BLaER1 (cell line): ENCODE measurements around the gene SLC17A3.

Experiments
- H3K27ac ChIP-seq: shearing (Covaris generic); formaldehyde crosslinking; 2 replicates; pipeline ENCODE4 v1.8.1; 2022
- H3K27me3 ChIP-seq: shearing (Covaris generic); formaldehyde crosslinking; 2 replicates; pipeline ENCODE4 v1.8.1; 2022
- H3K36me3 ChIP-seq: shearing (Covaris generic); formaldehyde crosslinking; 2 replicates; pipeline ENCODE4 v1.8.1; 2022
- H3K4me1 ChIP-seq: shearing (Covaris generic); formaldehyde crosslinking; 2 replicates; pipeline ENCODE4 v1.8.1; 2022
- H3K4me2 ChIP-seq: shearing (Covaris generic); formaldehyde crosslinking; 2 replicates; pipeline ENCODE4 v1.8.1; 2022
- H3K4me3 ChIP-seq: shearing (Covaris generic); formaldehyde crosslinking; 2 replicates; pipeline ENCODE4 v1.8.1; 2022
- H3K9ac ChIP-seq: shearing (Covaris generic); formaldehyde crosslinking; 2 replicates; pipeline ENCODE4 v1.8.1; 2022
- H3K9me3 ChIP-seq: shearing (Covaris generic); formaldehyde crosslinking; 2 replicates; pipeline ENCODE4 v1.8.1; 2022
- H4K20me1 ChIP-seq: shearing (Covaris generic); formaldehyde crosslinking; 2 replicates; pipeline ENCODE4 v1.8.1; 2022
- Cebpa-rat ChIP-seq: shearing (Covaris generic); IDR thresholded peaks from 2 replicates; pipeline ENCODE4 v1.8.1; 2022

Gene SLC17A3

GRCh38 chr6:25892877-25893276 is 18.8 kb upstream of the SLC17A3 start:
- Histone ChIP-seq H3K9ac (no peak overlapping the region), H3K27me3 (no peaks in the 10 kb centered on the region), H3K4me1 (no peaks in the 10 kb centered on the region), H3K36me3 (no peaks in the 10 kb centered on the region), H4K20me1 (no peaks in the 10 kb centered on the region), H3K4me2 (no peak overlapping the region), H3K27ac (no peak overlapping the region), H3K4me3 (no peak overlapping the region), H3K9me3 (no peaks in the 10 kb centered on the region)
- no peak for TF ChIP-seq Cebpa-rat

- no peaks in the 10 kb centered on the region for H3K4me1 ChIP-seq
- no peak overlapping the region for H3K4me2 ChIP-seq
- H3K36me3 ChIP-seq = no peaks in the 10 kb centered on the region
- H4K20me1 ChIP-seq = no peaks in the 10 kb centered on the region
- peaks cover 5% of the 10 kb centered on the region; the same call in 1 of the 2 replicates for H3K9me3 ChIP-seq
- no peak overlapping the region for H3K27ac ChIP-seq
- H3K4me3 ChIP-seq = no peak overlapping the region
- H3K9ac ChIP-seq = no peak overlapping the region
- TF ChIP-seq Cebpa-rat = no peak
- no peaks in the 10 kb centered on the region for H3K27me3 ChIP-seq
Observed at GRCh38 chr6:25889877-25890853, 16.1 kb upstream of the SLC17A3 start.

GRCh38 chr6:25888626-25889025 is 14.6 kb upstream of the SLC17A3 start:
- H3K9me3 ChIP-seq = peaks cover 5% of the 10 kb centered on the region; the same call in 1 of the 2 replicates
- H3K27ac ChIP-seq = no peak overlapping the region
- TF ChIP-seq Cebpa-rat = no peak
- H3K9ac ChIP-seq = no peak overlapping the region
- H3K4me2 ChIP-seq = no peak overlapping the region
- H3K4me1 ChIP-seq = no peaks in the 10 kb centered on the region
- no peaks in the 10 kb centered on the region for H3K36me3 ChIP-seq
- H4K20me1 ChIP-seq = no peaks in the 10 kb centered on the region
- no peak overlapping the region for H3K4me3 ChIP-seq
- no peaks in the 10 kb centered on the region for H3K27me3 ChIP-seq

GRCh38 chr6:25886066-25886465 is 12.0 kb upstream of the SLC17A3 start:
- no peaks in the 10 kb centered on the region for H3K27me3 ChIP-seq
- H3K4me2 ChIP-seq = no peak overlapping the region
- H3K27ac ChIP-seq = no peak overlapping the region
- no peak for TF ChIP-seq Cebpa-rat
- no peaks in the 10 kb centered on the region for H4K20me1 ChIP-seq
- H3K9me3 ChIP-seq = peaks cover 9% of the 10 kb centered on the region
- no peak overlapping the region for H3K9ac ChIP-seq
- no peak overlapping the region for H3K4me3 ChIP-seq
- no peaks in the 10 kb centered on the region for H3K36me3 ChIP-seq
- H3K4me1 ChIP-seq = no peaks in the 10 kb centered on the region

GRCh38 chr6:25883991-25884390 is 9.9 kb upstream of the SLC17A3 start:
- TF ChIP-seq Cebpa-rat = no peak

GRCh38 chr6:25883536-25883935 is 9.5 kb upstream of the SLC17A3 start:
- H3K4me2 ChIP-seq = no peak overlapping the region
- peaks cover 9% of the 10 kb centered on the region for H3K9me3 ChIP-seq
- no peak overlapping the region for H3K27ac ChIP-seq

More at GRCh38 chr6:25883991-25884390, 9.9 kb upstream of the SLC17A3 start:
- no peak overlapping the region for H3K9ac ChIP-seq
- peaks cover 9% of the 10 kb centered on the region for H3K9me3 ChIP-seq
- H3K4me3 ChIP-seq = no peak overlapping the region
- H3K27me3 ChIP-seq = no peaks in the 10 kb centered on the region
- no peaks in the 10 kb centered on the region for H4K20me1 ChIP-seq
- H3K27ac ChIP-seq = no peak overlapping the region
- no peaks in the 10 kb centered on the region for H3K36me3 ChIP-seq
- no peak overlapping the region for H3K4me2 ChIP-seq
- H3K4me1 ChIP-seq = no peaks in the 10 kb centered on the region

GRCh38 chr6:25882051-25882496 is 8.0 kb upstream of the SLC17A3 start:
- H3K36me3 ChIP-seq = no peaks in the 10 kb centered on the region
- peaks cover 9% of the 10 kb centered on the region for H3K9me3 ChIP-seq
- no peak overlapping the region for H3K27ac ChIP-seq
- no peak overlapping the region for H3K4me3 ChIP-seq
- TF ChIP-seq Cebpa-rat = no peak
- H3K4me1 ChIP-seq = no peaks in the 10 kb centered on the region
- no peak overlapping the region for H3K4me2 ChIP-seq
- H3K9ac ChIP-seq = no peak overlapping the region
- H3K27me3 ChIP-seq = no peaks in the 10 kb centered on the region
- no peaks in the 10 kb centered on the region for H4K20me1 ChIP-seq

More at GRCh38 chr6:25883536-25883935, 9.5 kb upstream of the SLC17A3 start:
- TF ChIP-seq Cebpa-rat = no peak
- no peaks in the 10 kb centered on the region for H3K27me3 ChIP-seq
- no peaks in the 10 kb centered on the region for H3K4me1 ChIP-seq
- H4K20me1 ChIP-seq = no peaks in the 10 kb centered on the region
- H3K4me3 ChIP-seq = no peak overlapping the region
- no peak overlapping the region for H3K9ac ChIP-seq
- H3K36me3 ChIP-seq = no peaks in the 10 kb centered on the region

- no peaks in the 10 kb centered on the region for H3K4me1 ChIP-seq
- no peak overlapping the region for H3K9ac ChIP-seq
- no peaks in the 10 kb centered on the region for H3K27me3 ChIP-seq
Observed at GRCh38 chr6:25880601-25881000, 6.6 kb upstream of the SLC17A3 start.

GRCh38 chr6:25878721-25879322 is 4.8 kb upstream of the SLC17A3 start:
- no peak for TF ChIP-seq Cebpa-rat
- peaks cover 4% of the 10 kb centered on the region for H3K9me3 ChIP-seq
- H3K36me3 ChIP-seq = no peaks in the 10 kb centered on the region
- no peaks in the 10 kb centered on the region for H4K20me1 ChIP-seq
- H3K9ac ChIP-seq = no peak overlapping the region
- H3K27ac ChIP-seq = no peak overlapping the region
- no peak overlapping the region for H3K4me2 ChIP-seq
- H3K4me1 ChIP-seq = no peaks in the 10 kb centered on the region
- no peak overlapping the region for H3K4me3 ChIP-seq
- no peaks in the 10 kb centered on the region for H3K27me3 ChIP-seq

More at GRCh38 chr6:25880601-25881000, 6.6 kb upstream of the SLC17A3 start:
- Histone ChIP-seq H3K36me3 (no peaks in the 10 kb centered on the region), H3K4me2 (no peak overlapping the region), H3K27ac (no peak overlapping the region), H3K4me3 (no peak overlapping the region), H3K9me3 (peaks cover 4% of the 10 kb centered on the region), H4K20me1 (no peaks in the 10 kb centered on the region)
- TF ChIP-seq Cebpa-rat = no peak
